Endothelial cell of umbilical vein (primary cell): ENCODE measurements around the gene RASL12. TPM values are rescaled to one million over a fixed set of nuclear protein-coding genes. Genes with fewer than 3 reads are reported as not detected.

Experiments used
- BruUV-seq: library from RNA; stranded (reverse); fragments of 400-500 nt; replicated peaks from 2 replicates; lab custom pipeline; 2021; lab: Mats Ljungman, UMichigan
- CTCF ChIA-PET: fragments of 300-600, 350-600 bp; sonication (Branson Sonifier 250); formaldehyde crosslinking; loops from one replicate; lab custom pipeline; 2021; ENCODE audit warnings: antibody characterized with exemption, inconsistent platforms; lab: Charles Lee
- POLR2A ChIA-PET: fragments of 300-600, 350-600 bp; sonication (Branson Sonifier 250); formaldehyde crosslinking; loops from one replicate; lab custom pipeline; 2021; ENCODE audit warnings: antibody characterized with exemption, inconsistent platforms; lab: Charles Lee
- DNase-seq: peaks from one replicate; pipeline ENCODE4 v3.0.0-alpha.2; 2011; ENCODE audit warnings: low read depth, low spot score
- FAIRE-seq: peaks from 2 replicates; lab custom pipeline; 2011; peaks lifted over from hg19 to GRCh38; lab: Jason Lieb, UNC
- H2AFZ ChIP-seq: 2 replicates; pipeline ENCODE4 v1.6.0; 2012; ENCODE audit warnings: low read depth, low read length, control low read depth, inconsistent platforms
- H3K27ac ChIP-seq: 2 replicates; pipeline ENCODE4 v1.5.1; 2011; ENCODE audit warnings: low read depth, mild to moderate bottlenecking, control low read depth, low read length, moderate library complexity; ENCODE audit not compliant: insufficient read depth
- H3K27me3 ChIP-seq, 2 experiments: 2 replicates each; pipeline versions ENCODE4 v1.6.0 to v1.6.1; 2011; ENCODE audit warnings: low read length in 2 of 2, mixed read lengths in 1 of 2; ENCODE audit not compliant: control insufficient read depth in 2 of 2, insufficient read depth in 2 of 2
- H3K36me3 ChIP-seq, 2 experiments: 2 replicates in 1 of 2; 3 replicates in 1 of 2; pipeline ENCODE4 v1.5.1; 2011; ENCODE audit warnings: low read length in 2 of 2, mild to moderate bottlenecking in 1 of 2, moderate library complexity in 1 of 2; ENCODE audit not compliant: control insufficient read depth in 2 of 2, insufficient read depth in 2 of 2; ENCODE audit errors: extremely low read depth in 1 of 2
- H3K4me1 ChIP-seq: 3 replicates; pipeline ENCODE4 v1.5.1; 2011; ENCODE audit warnings: mild to moderate bottlenecking, low read length; ENCODE audit not compliant: control insufficient read depth, insufficient read depth; ENCODE audit errors: extremely low read depth
- H3K4me2 ChIP-seq: 2 replicates; pipeline ENCODE4 v1.6.1; 2011; ENCODE audit warnings: low read length, control low read depth, mixed read lengths; ENCODE audit not compliant: insufficient read depth
- H3K4me3 ChIP-seq, 3 experiments: fragments of 200-600 bp in 1 of 3; sonication (generic), shearing (Covaris generic) in 1 of 3; replicated peaks in 1 of 3; 2 replicates each; pipeline ENCODE4 v1.5.1; 2011 to 2016; ENCODE audit warnings: control low read depth in 3 of 3, low read length in 3 of 3, mild to moderate bottlenecking in 2 of 3, inconsistent platforms in 1 of 3, low read depth in 1 of 3, moderate library complexity in 1 of 3; ENCODE audit not compliant: insufficient read depth in 1 of 3
- H3K79me2 ChIP-seq: 2 replicates; pipeline ENCODE4 v1.6.0; 2012; ENCODE audit warnings: low read length, inconsistent platforms; ENCODE audit not compliant: control insufficient read depth, insufficient read depth
- H3K9ac ChIP-seq: replicated peaks from 2 replicates; pipeline ENCODE3; 2011; ENCODE audit warnings: low read length, control low read depth; ENCODE audit not compliant: insufficient read depth; ENCODE audit errors: extremely low read depth
- H3K9me1 ChIP-seq: replicated peaks from 3 replicates; pipeline ENCODE4 v1.6.0; 2011; ENCODE audit warnings: mild to moderate bottlenecking, low read length; ENCODE audit not compliant: control insufficient read depth, insufficient read depth; ENCODE audit errors: extremely low read depth
- H3K9me3 ChIP-seq: replicated peaks from 2 replicates; pipeline ENCODE4 v1.5.1; 2012; ENCODE audit warnings: low read length, inconsistent platforms; ENCODE audit not compliant: control insufficient read depth, insufficient read depth
- H4K20me1 ChIP-seq: replicated peaks from 2 replicates; pipeline ENCODE3; 2011; ENCODE audit warnings: mild to moderate bottlenecking, low read length; ENCODE audit not compliant: control insufficient read depth, insufficient read depth; ENCODE audit errors: extremely low read depth
- CTCF ChIP-seq, 2 donors: IDR thresholded peaks; 1 replicate in 1 of 2; 2 replicates in 1 of 2; pipeline ENCODE4 v1.5.1; 2011; ENCODE audit warnings: low read length in 2 of 2, mild to moderate bottlenecking in 2 of 2, moderate library complexity in 2 of 2, control low read depth in 1 of 2, inconsistent platforms in 1 of 2, low read depth in 1 of 2; ENCODE audit not compliant: insufficient read depth in 1 of 2; ENCODE audit errors: extremely low read depth in 1 of 2
- EZH2 ChIP-seq: IDR thresholded peaks from 2 replicates; pipeline ENCODE4 v1.6.1; 2012; ENCODE audit warnings: borderline replicate concordance, low read depth, mild to moderate bottlenecking, moderate library complexity, low read length, inconsistent platforms; ENCODE audit not compliant: severe bottlenecking
- FOS ChIP-seq: IDR thresholded peaks from 2 replicates; pipeline ENCODE4 v1.6.1; 2011; ENCODE audit warnings: mild to moderate bottlenecking, low read length, moderate library complexity, borderline replicate concordance; ENCODE audit not compliant: insufficient read depth
- GATA2 ChIP-seq: IDR thresholded peaks from 2 replicates; pipeline ENCODE4 v1.7.0; 2011; ENCODE audit warnings: low read depth, mild to moderate bottlenecking, moderate library complexity, mixed read lengths, low read length; ENCODE audit not compliant: insufficient read length, insufficient read depth
- JUN ChIP-seq: IDR thresholded peaks from 2 replicates; pipeline ENCODE4 v1.6.1; 2011; ENCODE audit warnings: borderline replicate concordance, low read depth; ENCODE audit not compliant: insufficient read length, insufficient read depth
- MAX ChIP-seq: IDR thresholded peaks from 2 replicates; pipeline ENCODE4 v1.6.1; 2011; ENCODE audit not compliant: insufficient read depth, insufficient read length
- MYC ChIP-seq: IDR thresholded peaks from one replicate; pipeline ENCODE4 v1.6.1; 2011; ENCODE audit warnings: mild to moderate bottlenecking, low read depth, low read length
- POLR2A ChIP-seq: IDR thresholded peaks from 2 replicates; pipeline ENCODE4 v1.6.1; 2012; ENCODE audit warnings: low read depth, mild to moderate bottlenecking, control low read depth, low read length
- POLR2AphosphoS5 ChIP-seq: IDR thresholded peaks from 2 replicates; pipeline ENCODE4 v1.6.1; 2012; ENCODE audit warnings: low read depth, mild to moderate bottlenecking, control low read depth, low read length, moderate library complexity; ENCODE audit not compliant: insufficient read depth
- dilution Hi-C: fragments of 300-500 bp; cut with MboI; formaldehyde crosslinking; loops from one replicate; pipeline ENCODE4 v1.15.0; 2019; ENCODE audit warnings: low sequenced_read_pairs; ENCODE audit not compliant: extremely low pct_ligation_motif_present
- intact Hi-C: fragments of 100-400 bp; cut with micrococcal nuclease; formaldehyde crosslinking; loops from one replicate; pipeline ENCODE4 v1.10.0; 2022
- polyA plus RNA-seq, 4 experiments: library from polyadenylated mRNA; depleted of rRNA in 3 of 4; stranded (reverse) in 3 of 4; unstranded in 1 of 4; fragments of >200 nt; gene quantifications; 2 replicates each; pipeline versions ENCODE4 v1.2.1 to v1.2.3, GENCODE V29; 2011 to 2012; ENCODE audit warnings: missing spikeins in 1 of 4
- total RNA-seq: library from RNA; stranded (reverse); gene quantifications from 2 replicates; pipeline ENCODE4 v1.2.3, GENCODE V29; 2021

The RASL12 gene
- total and polyA plus RNA-seq, 2 donors (not counting 3 experiments of a cell fraction or from before 2014, with no cell fraction given): not detected

- Histone ChIP-seq H3K9me1 (no peaks in the 10 kb centered on the region), H2AFZ (no peak overlapping the region), H3K4me3 (no peak overlapping the region), H3K27me3 (peaks cover 22 to 29% of the 10 kb centered on the region in 2 experiments), H3K36me3 (no peaks in the 10 kb centered on the region), H3K4me1 (no peaks in the 10 kb centered on the region), H3K27ac (no peak overlapping the region), H3K4me2 (no peak overlapping the region), H4K20me1 (no peaks in the 10 kb centered on the region), H3K79me2 (no peaks in the 10 kb centered on the region), H3K9ac (no peak overlapping the region), H3K9me3 (no peaks in the 10 kb centered on the region)
- DNase-seq (no peak), FAIRE-seq (no peak)
- POLR2A ChIA-PET: no interaction called here
- TF ChIP-seq CTCF (IDR thresholded peaks at IDR 0.05; ENCODE audit: extremely low read depth in 1 of 2, insufficient read depth in 1 of 2, low read depth in 1 of 2, low read length in 2 of 2) (no peak), MAX (no peak), FOS (no peak), JUN (no peak), EZH2 (no peak), POLR2AphosphoS5 (no peak), MYC (no peak), POLR2A (no peak), GATA2 (no peak)
- intact Hi-C loops: no loop called here
- BruUV-seq: no TSS peak
- CTCF ChIA-PET: interaction anchor here (0.8 to 4.5 kb wide), 4 partner anchors 8 to 20 kb away, joined by 3 to 29 read pairs (median 4); partner anchors contain the start of gene KBTBD13
- dilution Hi-C loops: no loop called here
Measured at GRCh38 chr15:65062726-65063125, 5.1 kb downstream of the RASL12 start.
